HL-60 (cell line): Measurements from ENCODE around the gene HSFX1.

Experiments
- DNase-seq, 2 experiments: peaks; one replicate each; pipeline ENCODE4 v3.0.0-alpha.2; 2010 to 2020; ENCODE audit warnings: low read depth in 1 of 2, low spot score in 1 of 2
- H3K27ac ChIP-seq: fragments of 250-450 bp; sonication (Bioruptor Pico); replicated peaks from 2 replicates; pipeline ENCODE4 v1.5.1; 2020; ENCODE audit warnings: mild to moderate bottlenecking, moderate library complexity
- H3K27me3 ChIP-seq: fragments of 250-450 bp; sonication (Bioruptor Pico); 2 replicates; pipeline ENCODE4 v1.5.1; 2021; ENCODE audit warnings: mild to moderate bottlenecking, moderate library complexity; ENCODE audit not compliant: insufficient read depth, poor library complexity, severe bottlenecking
- H3K4me3 ChIP-seq: replicated peaks from 2 replicates; pipeline ENCODE4 v1.5.1; 2011; ENCODE audit warnings: mild to moderate bottlenecking, control low read depth, low read length; ENCODE audit not compliant: insufficient read depth
- CTCF ChIP-seq: IDR thresholded peaks from one replicate; pipeline ENCODE4 v1.5.1; 2011; ENCODE audit warnings: low read length, control low read depth, inconsistent platforms; ENCODE audit not compliant: insufficient read depth
- GABPA ChIP-seq: IDR thresholded peaks from 2 replicates; pipeline ENCODE4 v1.6.1; 2012; ENCODE audit warnings: low read depth
- POLR2AphosphoS5 ChIP-seq: IDR thresholded peaks from 2 replicates; pipeline ENCODE4 v1.6.1; 2012; ENCODE audit warnings: low read depth
- SPI1 ChIP-seq: IDR thresholded peaks from 2 replicates; pipeline ENCODE4 v1.6.1; 2012; ENCODE audit warnings: low read depth, mild to moderate bottlenecking, borderline replicate concordance
- TF ChIP-seq, protein P1 (sequence below): IDR thresholded peaks from 2 replicates; pipeline ENCODE4 v1.6.1; 2012; ENCODE audit warnings: low read depth; ENCODE audit not compliant: insufficient replicate concordance

The HSFX1 gene

DNA sequence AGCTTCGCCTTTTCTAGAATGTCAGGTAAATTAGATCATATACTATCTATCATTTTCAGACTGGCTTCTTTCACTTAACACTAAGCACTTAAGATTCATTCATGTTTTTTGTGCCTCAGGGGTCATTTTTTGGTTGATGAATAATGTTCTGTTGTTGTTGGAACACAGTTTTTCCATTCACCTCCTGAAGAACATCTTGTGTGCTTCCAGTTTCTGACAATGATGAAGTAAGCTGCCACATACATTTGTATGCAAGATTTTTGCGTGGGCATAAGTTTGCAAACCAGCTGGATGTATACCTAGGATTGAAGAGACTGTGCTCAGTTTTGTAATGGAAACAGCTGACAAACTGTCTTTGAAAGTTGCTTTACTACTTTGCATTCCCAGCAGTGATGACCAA is 45.5 kb downstream of the HSFX1 start:
- H3K27me3 ChIP-seq: no peaks in the 10 kb centered on the region
- H3K27ac ChIP-seq: no peak overlapping the region
- TF ChIP-seq, protein P1, sequence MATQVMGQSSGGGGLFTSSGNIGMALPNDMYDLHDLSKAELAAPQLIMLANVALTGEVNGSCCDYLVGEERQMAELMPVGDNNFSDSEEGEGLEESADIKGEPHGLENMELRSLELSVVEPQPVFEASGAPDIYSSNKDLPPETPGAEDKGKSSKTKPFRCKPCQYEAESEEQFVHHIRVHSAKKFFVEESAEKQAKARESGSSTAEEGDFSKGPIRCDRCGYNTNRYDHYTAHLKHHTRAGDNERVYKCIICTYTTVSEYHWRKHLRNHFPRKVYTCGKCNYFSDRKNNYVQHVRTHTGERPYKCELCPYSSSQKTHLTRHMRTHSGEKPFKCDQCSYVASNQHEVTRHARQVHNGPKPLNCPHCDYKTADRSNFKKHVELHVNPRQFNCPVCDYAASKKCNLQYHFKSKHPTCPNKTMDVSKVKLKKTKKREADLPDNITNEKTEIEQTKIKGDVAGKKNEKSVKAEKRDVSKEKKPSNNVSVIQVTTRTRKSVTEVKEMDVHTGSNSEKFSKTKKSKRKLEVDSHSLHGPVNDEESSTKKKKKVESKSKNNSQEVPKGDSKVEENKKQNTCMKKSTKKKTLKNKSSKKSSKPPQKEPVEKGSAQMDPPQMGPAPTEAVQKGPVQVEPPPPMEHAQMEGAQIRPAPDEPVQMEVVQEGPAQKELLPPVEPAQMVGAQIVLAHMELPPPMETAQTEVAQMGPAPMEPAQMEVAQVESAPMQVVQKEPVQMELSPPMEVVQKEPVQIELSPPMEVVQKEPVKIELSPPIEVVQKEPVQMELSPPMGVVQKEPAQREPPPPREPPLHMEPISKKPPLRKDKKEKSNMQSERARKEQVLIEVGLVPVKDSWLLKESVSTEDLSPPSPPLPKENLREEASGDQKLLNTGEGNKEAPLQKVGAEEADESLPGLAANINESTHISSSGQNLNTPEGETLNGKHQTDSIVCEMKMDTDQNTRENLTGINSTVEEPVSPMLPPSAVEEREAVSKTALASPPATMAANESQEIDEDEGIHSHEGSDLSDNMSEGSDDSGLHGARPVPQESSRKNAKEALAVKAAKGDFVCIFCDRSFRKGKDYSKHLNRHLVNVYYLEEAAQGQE: no peak
- TF ChIP-seq CTCF (no peak), SPI1 (no peak), POLR2AphosphoS5 (no peak), GABPA (no peak)
- H3K4me3 ChIP-seq: no peak overlapping the region
- no peak for DNase-seq

GRCh38 chrX:149825424-149825823 is 51.6 kb downstream of the HSFX1 start:
- H3K4me3 ChIP-seq: no peak overlapping the region
- no peaks in the 10 kb centered on the region for H3K27me3 ChIP-seq
- DNase-seq: peak in 1 of 2 experiments; percentile 5
- TF ChIP-seq SPI1: no peak
- no peak for TF ChIP-seq GABPA
- no peak for TF ChIP-seq POLR2AphosphoS5
- TF ChIP-seq, protein P1: no peak
- TF ChIP-seq CTCF: no peak
- H3K27ac ChIP-seq: no peak overlapping the region
